Measurements from ENCODE around the gene COX6B2. TPM values are rescaled to one million over a fixed set of nuclear protein-coding genes. Genes with fewer than 3 reads are reported as not detected.

Gene COX6B2
- total and polyA plus RNA-seq, 2 donors (not counting 1 experiment from before 2014, with no cell fraction given) = 0.14 to 0.17 TPM

- H3K9me3 ChIP-seq (ENCODE audit: control insufficient read depth, insufficient read depth, low read depth, low read length) = no peaks in the 10 kb centered on the region
- no peaks in the 10 kb centered on the region for H3K4me1 ChIP-seq (ENCODE audit: control insufficient read depth, extremely low read depth, insufficient read depth, low read length)
- TF ChIP-seq EZH2 (IDR thresholded peaks at IDR 0.05; ENCODE audit: low read length, missing control alignments) (no peak), CTCF (conservative IDR thresholded peaks at IDR 0.05 in 1 of 2, IDR thresholded peaks at IDR 0.05 in 1 of 2; ENCODE audit: low read depth in 1 of 2, low read length in 2 of 2) (no peak)
- H3K27ac ChIP-seq (ENCODE audit: insufficient read depth, low read length) = no peak overlapping the region
- no peaks in the 10 kb centered on the region for H3K79me2 ChIP-seq (ENCODE audit: control insufficient read depth, insufficient read depth, low read length)
- H4K20me1 ChIP-seq (ENCODE audit: control insufficient read depth, extremely low read depth, insufficient read depth, low read length) = no peaks in the 10 kb centered on the region
- H3K36me3 ChIP-seq (ENCODE audit: control insufficient read depth, insufficient read depth, low read length) = peaks cover 5% of the 10 kb centered on the region
- H3K27me3 ChIP-seq (ENCODE audit: control insufficient read depth, insufficient read depth, low read length) = no peaks in the 10 kb centered on the region
- H2AFZ ChIP-seq (ENCODE audit: low read length) = no peak overlapping the region
- H3K9ac ChIP-seq (ENCODE audit: insufficient read depth, low read length) = no peak overlapping the region
- no peak for DNase-seq (ENCODE audit: low read depth in 2 of 2)
- no peak overlapping the region for H3K4me3 ChIP-seq (replicated peaks in 1 of 4; ENCODE audit: control extremely low read depth in 1 of 4, insufficient read depth in 1 of 4, low read depth in 3 of 4, low read length in 4 of 4)
- H3K4me2 ChIP-seq (ENCODE audit: extremely low read depth, insufficient read depth, low read length) = no peak overlapping the region
These were observed 46.2 kb downstream of the COX6B2 start for GRCh38 chr19:55308281-55308680.

DNA sequence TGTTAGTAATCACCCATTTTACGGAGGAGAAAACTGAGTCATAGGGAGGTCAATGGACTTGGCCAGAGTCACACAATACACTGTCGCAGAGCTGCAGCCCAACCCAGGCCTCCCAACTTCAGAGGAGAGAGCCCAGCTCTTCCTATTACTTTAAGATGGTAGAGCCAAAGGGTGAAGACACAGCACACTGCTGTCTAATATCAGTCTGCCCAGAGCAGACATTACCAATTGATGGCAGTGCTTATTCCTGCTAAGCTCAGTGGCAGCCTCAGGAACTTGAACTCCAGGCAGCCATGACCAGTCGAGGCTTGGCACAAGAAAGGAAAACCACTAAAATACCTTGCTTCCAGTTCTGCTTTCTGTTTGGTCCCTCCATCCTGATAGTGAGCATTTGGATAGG is 47.8 kb downstream of the COX6B2 start:
- H3K79me2 ChIP-seq (ENCODE audit: control insufficient read depth, insufficient read depth, low read length) = no peaks in the 10 kb centered on the region
- no peak for DNase-seq (ENCODE audit: low read depth in 2 of 2)
- no peak overlapping the region for H3K4me2 ChIP-seq (ENCODE audit: extremely low read depth, insufficient read depth, low read length)
- H3K9ac ChIP-seq (ENCODE audit: insufficient read depth, low read length) = no peak overlapping the region
- H3K27me3 ChIP-seq (ENCODE audit: control insufficient read depth, insufficient read depth, low read length) = no peaks in the 10 kb centered on the region
- no peaks in the 10 kb centered on the region for H3K9me3 ChIP-seq (ENCODE audit: control insufficient read depth, insufficient read depth, low read depth, low read length)
- peaks cover 7% of the 10 kb centered on the region for H3K36me3 ChIP-seq (ENCODE audit: control insufficient read depth, insufficient read depth, low read length)
- H3K4me3 ChIP-seq (replicated peaks in 1 of 4; ENCODE audit: control extremely low read depth in 1 of 4, insufficient read depth in 1 of 4, low read depth in 3 of 4, low read length in 4 of 4) = no peak overlapping the region
- no peak overlapping the region for H3K27ac ChIP-seq (ENCODE audit: insufficient read depth, low read length)
- H2AFZ ChIP-seq (ENCODE audit: low read length) = no peak overlapping the region
- no peak for TF ChIP-seq EZH2 (IDR thresholded peaks at IDR 0.05; ENCODE audit: low read length, missing control alignments)
- TF ChIP-seq CTCF (conservative IDR thresholded peaks at IDR 0.05 in 1 of 2, IDR thresholded peaks at IDR 0.05 in 1 of 2; ENCODE audit: low read depth in 1 of 2, low read length in 2 of 2) = no peak
- H3K4me1 ChIP-seq (ENCODE audit: control insufficient read depth, extremely low read depth, insufficient read depth, low read length) = peaks cover 2% of the 10 kb centered on the region
- H4K20me1 ChIP-seq (ENCODE audit: control insufficient read depth, extremely low read depth, insufficient read depth, low read length) = no peaks in the 10 kb centered on the region

GRCh38 chr19:55305983-55306562 is 48.4 kb downstream of the COX6B2 start:
- TF ChIP-seq EZH2 (IDR thresholded peaks at IDR 0.05; ENCODE audit: low read length, missing control alignments) (no peak), CTCF (conservative IDR thresholded peaks at IDR 0.05 in 1 of 2, IDR thresholded peaks at IDR 0.05 in 1 of 2; ENCODE audit: low read depth in 1 of 2, low read length in 2 of 2) (no peak)
- H3K4me3 ChIP-seq (replicated peaks in 1 of 4; ENCODE audit: control extremely low read depth in 1 of 4, insufficient read depth in 1 of 4, low read depth in 3 of 4, low read length in 4 of 4) = no peak overlapping the region
- DNase-seq (ENCODE audit: low read depth in 2 of 2) = no peak

More at GRCh38 chr19:55305983-55306562, 48.4 kb downstream of the COX6B2 start:
- Histone ChIP-seq H3K4me2 (ENCODE audit: extremely low read depth, insufficient read depth, low read length) (no peak overlapping the region), H3K9me3 (ENCODE audit: control insufficient read depth, insufficient read depth, low read depth, low read length) (no peaks in the 10 kb centered on the region), H3K4me1 (ENCODE audit: control insufficient read depth, extremely low read depth, insufficient read depth, low read length) (peaks cover 2% of the 10 kb centered on the region), H3K27ac (ENCODE audit: insufficient read depth, low read length) (no peak overlapping the region), H2AFZ (ENCODE audit: low read length) (no peak overlapping the region), H3K79me2 (ENCODE audit: control insufficient read depth, insufficient read depth, low read length) (no peaks in the 10 kb centered on the region), H3K9ac (ENCODE audit: insufficient read depth, low read length) (no peak overlapping the region), H3K36me3 (ENCODE audit: control insufficient read depth, insufficient read depth, low read length) (peaks cover 7% of the 10 kb centered on the region), H4K20me1 (ENCODE audit: control insufficient read depth, extremely low read depth, insufficient read depth, low read length) (no peaks in the 10 kb centered on the region), H3K27me3 (ENCODE audit: control insufficient read depth, insufficient read depth, low read length) (no peaks in the 10 kb centered on the region)
